GM12874 (cell line): ENCODE measurements around the gene RPL29.

Experiments
- CTCF ChIP-seq: IDR thresholded peaks from 2 replicates; pipeline ENCODE4 v1.5.1; 2011; ENCODE audit warnings: low read depth, mild to moderate bottlenecking, control low read depth, low read length, moderate library complexity; ENCODE audit not compliant: insufficient read depth

Gene RPL29

GRCh38 chr3:52024765-52025452 is 29.2 kb upstream of the RPL29 start:
- TF ChIP-seq CTCF: no peak

DNA sequence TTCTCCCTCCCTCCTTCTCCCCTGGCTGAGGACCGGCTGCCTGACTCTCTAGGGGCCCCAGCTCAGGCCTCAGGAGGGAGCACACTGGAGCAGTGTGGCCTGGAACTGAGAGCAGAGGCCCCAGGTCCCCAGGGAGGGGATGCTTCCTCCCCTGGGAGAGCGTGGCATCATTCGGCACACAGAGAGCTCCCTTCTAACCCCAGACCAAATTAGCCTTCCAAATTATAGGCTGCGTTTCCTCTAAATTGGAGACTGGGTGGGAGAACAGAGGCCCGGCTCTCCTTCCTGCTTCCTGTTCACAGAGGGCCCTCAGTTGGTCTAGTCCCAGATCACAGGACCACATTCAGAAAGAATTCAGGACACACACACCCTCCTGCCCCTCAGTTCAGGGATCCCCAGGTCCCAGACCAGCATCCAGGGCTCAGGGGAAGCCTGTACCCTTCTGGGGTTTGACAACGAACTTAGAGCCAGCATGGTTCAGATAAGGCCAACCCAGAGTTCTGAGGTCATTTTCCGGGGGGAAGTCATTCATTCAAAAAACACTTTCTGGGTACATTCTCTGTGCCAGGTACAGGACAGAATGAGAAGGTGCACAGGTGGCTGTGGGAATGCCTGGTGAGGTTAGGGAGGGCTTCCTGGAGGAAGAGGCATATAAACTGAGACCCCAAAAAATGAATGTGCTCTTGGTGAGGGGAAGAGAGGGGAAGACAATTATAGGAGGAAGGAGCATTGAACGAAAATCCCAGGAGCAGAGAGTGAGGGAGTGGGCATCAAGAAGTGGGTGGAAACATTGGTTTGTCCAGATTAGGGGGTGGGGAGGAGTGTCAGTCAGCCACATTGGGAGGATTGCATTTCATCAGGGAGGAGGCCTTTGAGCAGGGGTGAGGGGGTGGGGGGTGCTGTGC is 28.4 kb upstream of the RPL29 start:
- no peak for TF ChIP-seq CTCF

DNA sequence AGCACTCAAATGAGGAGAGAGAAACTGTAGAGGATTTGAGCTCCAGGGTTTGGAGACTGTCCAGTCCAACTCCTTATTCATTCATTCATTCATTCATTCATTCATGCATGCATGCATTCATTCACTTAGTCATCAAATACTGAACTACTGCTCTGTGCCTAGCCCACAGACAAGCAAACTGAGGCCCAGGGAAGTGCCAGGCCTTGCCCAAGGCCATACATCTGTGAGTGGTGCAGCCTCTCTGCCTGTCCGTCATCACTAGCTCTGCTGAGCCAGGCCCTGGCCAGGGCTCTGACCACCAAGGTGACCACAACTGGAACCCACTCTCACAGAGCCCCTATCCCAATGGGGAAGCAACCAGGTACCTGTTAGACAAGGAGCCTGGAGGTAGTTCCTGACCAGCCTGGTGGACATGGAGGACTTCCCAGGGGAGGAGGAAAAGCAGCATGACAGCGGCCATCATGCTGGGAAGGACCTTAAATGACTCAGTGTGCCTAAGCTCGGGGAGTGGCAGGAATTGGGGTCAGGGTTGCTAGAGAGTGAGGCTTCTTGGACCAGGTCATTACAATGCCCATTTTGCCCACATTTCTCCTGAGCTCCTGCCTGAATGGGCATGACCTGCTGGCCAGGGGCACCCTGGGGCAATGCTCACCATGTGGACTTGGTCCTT is 27.5 kb upstream of the RPL29 start:
- TF ChIP-seq CTCF: no peak

- no peak for TF ChIP-seq CTCF
These were observed 26.8 kb upstream of the RPL29 start for GRCh38 chr3:52022323-52023100.

- no peak for TF ChIP-seq CTCF
These were observed 26.0 kb upstream of the RPL29 start for GRCh38 chr3:52021489-52022268.

DNA sequence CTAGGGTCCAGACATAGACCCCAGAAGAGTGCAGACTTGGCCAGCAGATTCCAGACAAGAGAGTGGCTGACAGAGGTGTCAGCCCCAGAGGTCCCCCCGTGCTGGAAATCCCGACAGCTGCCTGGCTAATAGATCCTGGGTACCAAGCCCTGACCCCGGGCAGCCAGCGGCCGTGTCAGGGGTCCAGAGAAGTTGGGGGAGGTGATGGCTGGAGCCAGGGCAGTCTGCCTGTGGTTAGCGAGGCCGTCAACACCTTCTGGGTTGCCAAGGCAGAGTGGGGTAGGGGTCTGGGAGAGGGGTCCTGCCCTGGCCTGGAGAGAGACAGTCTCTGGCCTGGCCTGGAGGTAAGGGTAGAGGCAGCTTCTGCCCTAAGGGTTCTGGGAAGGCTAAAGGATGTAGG is 25.1 kb upstream of the RPL29 start:
- no peak for TF ChIP-seq CTCF
